Transverse colon (tissue), 4 donors: ENCODE data around the gene ST6GAL1. TPM values are rescaled to one million over a fixed set of nuclear protein-coding genes. Genes with fewer than 3 reads are reported as not detected.
"Not testable (repeated sequence)": the region's sequence is repeated elsewhere in the genome, so short reads cannot be mapped to it uniquely, and the experiment has no call there.

Source experiments
- DNase-seq: peaks from one replicate; pipeline ENCODE4 v3.0.0-alpha.2; 2019
- H3K27ac ChIP-seq, 4 donors: fragments of 200-600 bp; sonication (generic); 2 replicates each; pipeline ENCODE4 v1.5.1; 2016 to 2018; ENCODE audit warnings: inconsistent platforms in 4 of 4
- H3K27me3 ChIP-seq: fragments of 200-600 bp; sonication (generic); 2 replicates; pipeline ENCODE4 v1.5.1; 2017; ENCODE audit warnings: inconsistent platforms
- H3K36me3 ChIP-seq, 4 donors: fragments of 200-600 bp; sonication (generic); 2 replicates each; pipeline ENCODE4 v1.5.1; 2017 to 2019; ENCODE audit warnings: inconsistent platforms in 4 of 4
- H3K4me1 ChIP-seq, 4 donors: fragments of 200-600 bp; sonication (generic); 2 replicates each; pipeline ENCODE4 v1.5.1; 2017 to 2020; ENCODE audit warnings: inconsistent platforms in 4 of 4
- H3K4me3 ChIP-seq, 4 donors: fragments of 200-600 bp; sonication (generic); 1 replicate in 1 of 4; 2 replicates in 3 of 4; pipeline versions ENCODE4 v1.5.1 to v1.6.1; 2017 to 2019; ENCODE audit warnings: inconsistent platforms in 4 of 4
- H3K9me3 ChIP-seq, 2 donors: fragments of 200-600 bp; sonication (generic); 2 replicates each; pipeline ENCODE4 v1.5.1; 2017 to 2019; ENCODE audit warnings: inconsistent platforms in 2 of 2
- EP300 ChIP-seq: sonication (generic); formaldehyde crosslinking; IDR thresholded peaks from one replicate; pipeline ENCODE4 v1.6.1; 2017; ENCODE audit warnings: antibody characterized with exemption, low read depth
- POLR2A ChIP-seq: fragments of 450-650 bp; IDR thresholded peaks from one replicate; pipeline ENCODE4 v1.6.1; 2016; ENCODE audit warnings: antibody characterized with exemption, mild to moderate bottlenecking, moderate library complexity
- POLR2AphosphoS5 ChIP-seq, 3 donors: sonication (generic); formaldehyde crosslinking; IDR thresholded peaks; one replicate each; pipeline ENCODE4 v1.6.1; 2016; ENCODE audit warnings: antibody characterized with exemption in 3 of 3
- WGBS, 2 donors: methylation state at CpG; one replicate each; pipeline ENCODE4 v1.1.5; 2018; ENCODE audit warnings: low coverage in 1 of 2; 5-methylcytosine and 5-hydroxymethylcytosine counted together
- in situ Hi-C, 4 donors: fragments of 200-750 bp; cut with MboI; loops; one replicate each; pipeline versions ENCODE4 v1.15.0 to v1.15.1; 2017; ENCODE audit warnings: low sequenced_read_pairs in 3 of 4, low pct_ligation_motif_present in 1 of 4, low pct_unique_long_range_greater_than_20kb in 1 of 4
- intact Hi-C: fragments of 100-400 bp; cut with DNase I; formaldehyde crosslinking; loops from one replicate; pipeline ENCODE4 v1.15.1; 2023; ENCODE audit warnings: low total_unique reads
- total RNA-seq, 4 donors: library from RNA; depleted of rRNA; stranded (reverse); fragments of >200 nt; gene quantifications; one replicate each; pipeline ENCODE4 v1.1.0, GENCODE V29; 2016
- TF ChIP-seq, protein P1 (sequence below), 5 experiments: fragments of 200-600 bp in 3 of 5; fragments of 450-650 bp in 2 of 5; sonication (generic) in 3 of 5; IDR thresholded peaks; 1 replicate in 2 of 5; 2 replicates in 3 of 5; pipeline ENCODE4 v1.5.1; 2016 to 2017; ENCODE audit warnings: antibody characterized with exemption in 5 of 5, inconsistent platforms in 3 of 5, mild to moderate bottlenecking in 2 of 5, moderate library complexity in 1 of 5

ST6GAL1 gene
- total RNA-seq, 4 donors from 2014 or later, result 22.4 to 50.5 (median 31.2) TPM

DNA sequence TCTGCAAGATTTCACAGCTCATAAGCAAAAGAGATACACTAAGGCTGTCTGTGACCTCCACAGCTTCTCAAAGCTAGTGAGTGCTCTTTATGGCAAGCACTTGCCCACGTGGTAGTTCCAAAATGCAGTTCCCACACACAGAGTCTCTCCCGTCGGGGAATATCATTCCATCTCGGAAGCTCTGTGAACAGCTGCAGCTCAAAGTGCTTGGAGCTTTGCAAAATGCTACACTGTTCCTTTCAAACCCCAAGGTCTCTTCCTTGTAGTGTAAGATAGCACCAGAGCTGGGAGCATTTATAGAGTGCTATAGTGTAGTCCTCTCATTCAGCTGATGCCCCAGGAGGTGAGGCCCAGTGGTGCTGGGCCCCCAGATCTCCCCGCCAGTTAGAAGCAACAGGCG lies 36.1 kb downstream of the ST6GAL1 start:
- intact Hi-C loops, result no loop called here
- 78 to 81% methylated on average over 4 to 6 of the region's 6 CpGs for WGBS, 2 donors
- TF ChIP-seq, protein P1, sequence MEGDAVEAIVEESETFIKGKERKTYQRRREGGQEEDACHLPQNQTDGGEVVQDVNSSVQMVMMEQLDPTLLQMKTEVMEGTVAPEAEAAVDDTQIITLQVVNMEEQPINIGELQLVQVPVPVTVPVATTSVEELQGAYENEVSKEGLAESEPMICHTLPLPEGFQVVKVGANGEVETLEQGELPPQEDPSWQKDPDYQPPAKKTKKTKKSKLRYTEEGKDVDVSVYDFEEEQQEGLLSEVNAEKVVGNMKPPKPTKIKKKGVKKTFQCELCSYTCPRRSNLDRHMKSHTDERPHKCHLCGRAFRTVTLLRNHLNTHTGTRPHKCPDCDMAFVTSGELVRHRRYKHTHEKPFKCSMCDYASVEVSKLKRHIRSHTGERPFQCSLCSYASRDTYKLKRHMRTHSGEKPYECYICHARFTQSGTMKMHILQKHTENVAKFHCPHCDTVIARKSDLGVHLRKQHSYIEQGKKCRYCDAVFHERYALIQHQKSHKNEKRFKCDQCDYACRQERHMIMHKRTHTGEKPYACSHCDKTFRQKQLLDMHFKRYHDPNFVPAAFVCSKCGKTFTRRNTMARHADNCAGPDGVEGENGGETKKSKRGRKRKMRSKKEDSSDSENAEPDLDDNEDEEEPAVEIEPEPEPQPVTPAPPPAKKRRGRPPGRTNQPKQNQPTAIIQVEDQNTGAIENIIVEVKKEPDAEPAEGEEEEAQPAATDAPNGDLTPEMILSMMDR (IDR thresholded peaks at IDR 0.05), result no peak
- Histone ChIP-seq H3K27ac (no peak overlapping the region), H3K4me1 (no peaks in the 10 kb centered on the region), H3K9me3 (no peaks in the 10 kb centered on the region), H3K36me3 (no peaks in the 10 kb centered on the region), H3K27me3 (no peaks in the 10 kb centered on the region), H3K4me3 (no peak overlapping the region)
- in situ Hi-C loops, result no loop called here
- DNase-seq, result no peak

DNA sequence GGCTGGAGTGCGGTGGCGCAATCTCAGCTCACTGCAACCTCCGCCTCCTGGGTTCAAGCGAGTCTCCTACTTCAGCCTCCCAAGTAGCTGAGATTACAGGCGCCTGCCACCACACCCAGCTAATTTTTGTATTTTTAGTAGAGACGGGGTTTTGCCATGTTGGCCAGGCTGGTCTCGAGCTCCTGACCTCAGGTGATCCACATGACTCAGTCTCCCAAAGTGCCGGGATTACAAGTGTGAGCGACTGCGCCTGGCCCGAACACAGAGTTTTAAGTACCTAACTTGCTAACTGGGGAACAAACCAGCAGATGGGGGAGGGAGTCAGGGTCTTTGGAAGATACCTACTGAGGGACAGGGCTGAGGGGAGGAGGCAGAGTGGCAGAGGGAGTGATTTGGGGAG lies 36.9 kb downstream of the ST6GAL1 start:
- H3K27me3 ChIP-seq, H3K4me1 ChIP-seq, in situ Hi-C loops, H3K9me3 ChIP-seq, DNase-seq, intact Hi-C loops, H3K36me3 ChIP-seq, H3K4me3 ChIP-seq: not testable (repeated sequence)
- H3K27ac ChIP-seq, result peak overlapping the region in 1 of 4 donors; percentile 12
- WGBS, 2 donors, result 90 to 100% methylated on average over 2 to 11 of the region's 11 CpGs

DNA sequence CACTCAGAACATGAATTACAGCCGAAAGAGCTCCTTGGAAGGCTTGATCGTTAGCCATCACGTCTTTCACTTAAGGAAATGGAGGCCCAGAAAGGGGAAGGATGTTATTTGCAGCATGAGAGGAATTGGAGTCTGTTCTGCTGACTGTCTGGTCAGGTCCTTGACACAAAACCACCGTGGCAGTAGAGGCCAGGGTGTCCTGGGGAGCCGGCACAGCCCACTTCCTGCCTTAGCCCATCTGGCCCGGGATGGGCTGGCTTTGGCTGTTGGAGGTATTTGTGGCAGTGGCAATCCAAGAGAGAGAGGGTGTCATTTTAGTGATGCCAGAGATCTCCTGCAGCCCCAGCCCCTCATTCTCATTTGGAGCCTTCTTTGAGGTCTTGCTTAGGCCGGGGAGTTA lies 37.4 kb downstream of the ST6GAL1 start:
- no peak for TF ChIP-seq POLR2AphosphoS5 (IDR thresholded peaks at IDR 0.05)
- no peak for TF ChIP-seq POLR2A
- TF ChIP-seq, protein P1 (IDR thresholded peaks at IDR 0.05), result no peak
- TF ChIP-seq EP300, result no peak
- in situ Hi-C loops, result no loop called here
- DNase-seq, result no peak
- intact Hi-C loops, result no loop called here
- Histone ChIP-seq H3K27me3 (no peaks in the 10 kb centered on the region), H3K27ac (peak overlapping the region in 1 of 4 donors; percentile 12), H3K9me3 (no peaks in the 10 kb centered on the region), H3K36me3 (no peaks in the 10 kb centered on the region), H3K4me3 (no peak overlapping the region), H3K4me1 (no peaks in the 10 kb centered on the region)
- WGBS, 2 donors, result 24 to 63% methylated on average over 4 to 6 of the region's 7 CpGs

DNA sequence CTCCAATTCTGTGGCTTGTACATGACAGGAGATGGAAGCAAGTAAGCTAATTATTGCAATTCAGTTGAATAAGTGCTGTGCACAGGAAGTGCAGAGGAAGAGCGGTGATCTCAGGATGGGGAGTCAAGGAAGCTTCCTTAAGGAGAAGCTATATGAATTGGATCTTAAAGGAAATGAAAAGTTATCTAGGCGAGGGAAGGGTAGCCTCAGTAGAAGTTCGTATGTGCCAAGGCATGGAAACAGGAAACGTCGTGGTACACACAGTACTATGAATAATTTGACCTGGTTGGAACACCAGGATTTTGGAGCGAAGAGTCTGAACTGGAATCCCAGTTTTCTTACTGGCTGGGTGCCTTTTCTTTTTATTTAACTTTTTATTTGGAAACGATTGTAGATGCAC lies 39.3 kb downstream of the ST6GAL1 start:
- in situ Hi-C loops, result no loop called here
- H3K9me3 ChIP-seq, result no peaks in the 10 kb centered on the region
- H3K4me1 ChIP-seq, result no peaks in the 10 kb centered on the region
- intact Hi-C loops, result no loop called here
- no peaks in the 10 kb centered on the region for H3K27me3 ChIP-seq
- no peak overlapping the region for H3K27ac ChIP-seq
- no peaks in the 10 kb centered on the region for H3K36me3 ChIP-seq
- 83 to 91% methylated on average over 7 of the region's 7 CpGs for WGBS, 2 donors
- no peak overlapping the region for H3K4me3 ChIP-seq
- TF ChIP-seq, protein P1 (IDR thresholded peaks at IDR 0.05), result no peak
- no peak for DNase-seq

DNA sequence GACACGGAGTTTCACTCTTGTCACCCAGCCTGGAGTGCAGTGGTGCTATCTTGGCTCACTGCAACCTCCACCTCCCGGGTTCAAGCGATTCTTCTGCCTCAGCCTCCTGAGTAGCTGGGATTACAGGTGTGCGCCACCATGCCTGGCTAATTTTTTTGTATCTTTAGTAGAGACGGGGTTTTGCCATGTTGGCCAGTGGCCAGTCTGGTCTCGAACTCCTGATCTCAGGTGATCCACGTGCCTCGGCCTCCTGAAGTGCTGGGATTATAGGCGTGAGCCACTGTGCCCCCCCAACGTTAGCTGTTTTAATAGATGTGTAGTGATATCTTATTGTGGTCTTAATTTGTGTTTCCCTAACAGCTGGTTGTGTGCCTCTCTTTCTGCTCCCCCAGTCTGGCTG lies 40.8 kb downstream of the ST6GAL1 start:
- DNase-seq, H3K4me3 ChIP-seq, H3K36me3 ChIP-seq, H3K4me1 ChIP-seq, H3K9me3 ChIP-seq, intact Hi-C loops, H3K27me3 ChIP-seq, H3K27ac ChIP-seq, in situ Hi-C loops: not testable (repeated sequence)
- WGBS, 2 donors, result 60 to 96% methylated on average over 1 to 10 of the region's 10 CpGs
